Dorsolateral prefrontal cortex (tissue), 118 donors: ENCODE data around the gene CDYL. TPM values are rescaled to one million over a fixed set of nuclear protein-coding genes. Genes with fewer than 3 reads are reported as not detected.

Experiments used
- total RNA-seq, 120 experiments: library from RNA; stranded (reverse); gene quantifications; one replicate each; pipeline versions ENCODE4 v1.2.3 to v1.2.4, GENCODE V29; 2022

The CDYL gene
- total RNA-seq, 120 experiments from 2014 or later: 59.7 to 141 (median 86.0) TPM

Other genes with a start within 250 kb of the CDYL start
- gene RPP40, start 227.6 kb downstream of the CDYL start, total RNA-seq: 10 to 100 TPM in 14 of 120 experiments, 1 to 10 TPM in 106; 2.3 to 12.3 (median 7.3) TPM